OCI-LY3 (cell line): ENCODE measurements around the gene ARRB2.

Experiments
- CTCF ChIP-seq: fragments of 200-600, 300-600 bp; sonication (generic); IDR thresholded peaks from 2 replicates; pipeline ENCODE4 v1.5.1; 2014; ENCODE audit warnings: antibody characterized with exemption, low read length, low read depth
- EZH2phosphoT487 ChIP-seq: fragments of 200-600 bp; shearing (Covaris generic); IDR thresholded peaks from 2 replicates; pipeline ENCODE4 v1.6.1; 2018; ENCODE audit warnings: antibody characterized with exemption, mixed run types, low read depth

- TF ChIP-seq EZH2phosphoT487 = no peak
- no peak for TF ChIP-seq CTCF
Measured at GRCh38 chr17:4663711-4664110, 46.7 kb upstream of the ARRB2 start.
